ENCODE data around the gene TINCR.
"Not testable (repeated sequence)": the region's sequence is repeated elsewhere in the genome, so short reads cannot be mapped to it uniquely, and the experiment has no call there.

Gene TINCR

GRCh38 chr19:5545051-5545450 is 22.7 kb downstream of the TINCR start:
- DNase-seq (ENCODE audit: insufficient read length, low spot score) = no peak
- FAIRE-seq = no peak
- TF ChIP-seq TAF1 (IDR thresholded peaks at IDR 0.05; ENCODE audit: low read depth, low read length) (no peak), POU2F2 (IDR thresholded peaks at IDR 0.05; ENCODE audit: low read depth, low read length) (no peak)

- FAIRE-seq (no peak), DNase-seq (ENCODE audit: insufficient read length, low spot score) (no peak)
- TF ChIP-seq POU2F2 (IDR thresholded peaks at IDR 0.05; ENCODE audit: low read depth, low read length) (no peak), POLR2AphosphoS5 (IDR thresholded peaks at IDR 0.05; ENCODE audit: low read depth, low read length) (no peak), PAX5 (IDR thresholded peaks at IDR 0.05; ENCODE audit: insufficient read depth, low read length, severe bottlenecking) (no peak), TAF1 (IDR thresholded peaks at IDR 0.05; ENCODE audit: low read depth, low read length) (no peak)
These were observed 25.1 kb downstream of the TINCR start for GRCh38 chr19:5542665-5543064.

GRCh38 chr19:5541456-5541855 is 26.3 kb downstream of the TINCR start:
- no peak for DNase-seq (ENCODE audit: insufficient read length, low spot score)
- FAIRE-seq = no peak
- TF ChIP-seq PAX5 (IDR thresholded peaks at IDR 0.05; ENCODE audit: insufficient read depth, low read length, severe bottlenecking) (no peak), POLR2A (IDR thresholded peaks at IDR 0.05; ENCODE audit: low read depth, low read length) (no peak), POU2F2 (IDR thresholded peaks at IDR 0.05; ENCODE audit: low read depth, low read length) (no peak), SPI1 (IDR thresholded peaks at IDR 0.05; ENCODE audit: low read depth, low read length) (no peak), TAF1 (IDR thresholded peaks at IDR 0.05; ENCODE audit: low read depth, low read length) (no peak), POLR2AphosphoS5 (IDR thresholded peaks at IDR 0.05; ENCODE audit: low read depth, low read length) (no peak)

- DNase-seq (ENCODE audit: insufficient read length, low spot score) (no peak), FAIRE-seq (no peak)
- TF ChIP-seq POU2F2 (IDR thresholded peaks at IDR 0.05; ENCODE audit: low read depth, low read length) (no peak), SPI1 (IDR thresholded peaks at IDR 0.05; ENCODE audit: low read depth, low read length) (no peak), POLR2A (IDR thresholded peaks at IDR 0.05; ENCODE audit: low read depth, low read length) (no peak), TAF1 (IDR thresholded peaks at IDR 0.05; ENCODE audit: low read depth, low read length) (no peak), POLR2AphosphoS5 (IDR thresholded peaks at IDR 0.05; ENCODE audit: low read depth, low read length) (no peak), PAX5 (IDR thresholded peaks at IDR 0.05; ENCODE audit: insufficient read depth, low read length, severe bottlenecking) (no peak)
These were observed 27.5 kb downstream of the TINCR start for GRCh38 chr19:5540208-5540607.

- FAIRE-seq (no peak), DNase-seq (ENCODE audit: insufficient read length, low spot score) (no peak)
- TF ChIP-seq TAF1 (IDR thresholded peaks at IDR 0.05; ENCODE audit: low read depth, low read length) (no peak), POU2F2 (IDR thresholded peaks at IDR 0.05; ENCODE audit: low read depth, low read length) (no peak), POLR2AphosphoS5 (IDR thresholded peaks at IDR 0.05; ENCODE audit: low read depth, low read length) (no peak), SPI1 (IDR thresholded peaks at IDR 0.05; ENCODE audit: low read depth, low read length) (no peak), POLR2A (IDR thresholded peaks at IDR 0.05; ENCODE audit: low read depth, low read length) (no peak), PAX5 (IDR thresholded peaks at IDR 0.05; ENCODE audit: insufficient read depth, low read length, severe bottlenecking) (no peak)
These were observed 29.9 kb downstream of the TINCR start for GRCh38 chr19:5537870-5538269.

- DNase-seq (ENCODE audit: insufficient read length, low spot score); FAIRE-seq: not testable (repeated sequence)
These were observed 30.7 kb downstream of the TINCR start for GRCh38 chr19:5536982-5537579.

GRCh38 chr19:5536337-5536894 is 31.3 kb downstream of the TINCR start:
- TF ChIP-seq SPI1 (IDR thresholded peaks at IDR 0.05; ENCODE audit: low read depth, low read length) (no peak), PAX5 (IDR thresholded peaks at IDR 0.05; ENCODE audit: insufficient read depth, low read length, severe bottlenecking) (no peak), TAF1 (IDR thresholded peaks at IDR 0.05; ENCODE audit: low read depth, low read length) (no peak), POLR2AphosphoS5 (IDR thresholded peaks at IDR 0.05; ENCODE audit: low read depth, low read length) (no peak), POU2F2 (IDR thresholded peaks at IDR 0.05; ENCODE audit: low read depth, low read length) (no peak), POLR2A (IDR thresholded peaks at IDR 0.05; ENCODE audit: low read depth, low read length) (no peak)
- FAIRE-seq = no peak
- DNase-seq (ENCODE audit: insufficient read length, low spot score) = no peak

GRCh38 chr19:5534787-5535586 is 32.8 kb downstream of the TINCR start:
- DNase-seq (ENCODE audit: insufficient read length, low spot score) (no peak), FAIRE-seq (no peak)
- TF ChIP-seq PAX5 (IDR thresholded peaks at IDR 0.05; ENCODE audit: insufficient read depth, low read length, severe bottlenecking) (no peak), POU2F2 (IDR thresholded peaks at IDR 0.05; ENCODE audit: low read depth, low read length) (no peak), TAF1 (IDR thresholded peaks at IDR 0.05; ENCODE audit: low read depth, low read length) (no peak), SPI1 (IDR thresholded peaks at IDR 0.05; ENCODE audit: low read depth, low read length) (no peak), POLR2A (IDR thresholded peaks at IDR 0.05; ENCODE audit: low read depth, low read length) (no peak), POLR2AphosphoS5 (IDR thresholded peaks at IDR 0.05; ENCODE audit: low read depth, low read length) (no peak)

- no peak for FAIRE-seq
- no peak for TF ChIP-seq POLR2A (IDR thresholded peaks at IDR 0.05; ENCODE audit: low read depth, low read length)
- no peak for TF ChIP-seq PAX5 (IDR thresholded peaks at IDR 0.05; ENCODE audit: insufficient read depth, low read length, severe bottlenecking)
- TF ChIP-seq POU2F2 (IDR thresholded peaks at IDR 0.05; ENCODE audit: low read depth, low read length) = no peak
- TF ChIP-seq TAF1 (IDR thresholded peaks at IDR 0.05; ENCODE audit: low read depth, low read length) = no peak
- no peak for TF ChIP-seq SPI1 (IDR thresholded peaks at IDR 0.05; ENCODE audit: low read depth, low read length)
- TF ChIP-seq POLR2AphosphoS5 (IDR thresholded peaks at IDR 0.05; ENCODE audit: low read depth, low read length) = no peak
- DNase-seq (ENCODE audit: insufficient read length, low spot score) = no peak
These were observed 34.5 kb downstream of the TINCR start for GRCh38 chr19:5533257-5533656.

- DNase-seq (ENCODE audit: insufficient read length, low spot score) = no peak
- no peak for TF ChIP-seq POLR2AphosphoS5 (IDR thresholded peaks at IDR 0.05; ENCODE audit: low read depth, low read length)
- TF ChIP-seq SPI1 (IDR thresholded peaks at IDR 0.05; ENCODE audit: low read depth, low read length) = no peak
- no peak for TF ChIP-seq POLR2A (IDR thresholded peaks at IDR 0.05; ENCODE audit: low read depth, low read length)
- TF ChIP-seq POU2F2 (IDR thresholded peaks at IDR 0.05; ENCODE audit: low read depth, low read length) = no peak
- TF ChIP-seq TAF1 (IDR thresholded peaks at IDR 0.05; ENCODE audit: low read depth, low read length) = no peak
- TF ChIP-seq PAX5 (IDR thresholded peaks at IDR 0.05; ENCODE audit: insufficient read depth, low read length, severe bottlenecking) = no peak
- FAIRE-seq = no peak
These were observed 37.1 kb downstream of the TINCR start for GRCh38 chr19:5530701-5531100.
